Astrocyte of the cerebellum (primary cell): ENCODE measurements around the gene FADD.
A peak's percentile ranks its signal among the peaks of the same experiment; 100 is the strongest.

Experiments
- DNase-seq: peaks from one replicate; pipeline ENCODE4 v3.0.0-alpha.2; 2011; ENCODE audit warnings: low read depth
- H3K4me3 ChIP-seq: 2 replicates; pipeline ENCODE4 v1.5.1; 2011; ENCODE audit warnings: mild to moderate bottlenecking, low read depth, low read length, moderate library complexity
- CTCF ChIP-seq: IDR thresholded peaks from 2 replicates; pipeline ENCODE4 v1.5.1; 2012; ENCODE audit warnings: low read length, low read depth, moderate library complexity, mild to moderate bottlenecking; ENCODE audit errors: missing control alignments
- in situ Hi-C: cut with HindIII; loops from 2 replicates; pipeline ENCODE4 v1.10.0; 2017; ENCODE audit warnings: low sequenced_read_pairs

FADD gene

GRCh38 chr11:70159627-70160570, 43.2 kb upstream of the FADD start:
- peak; percentile 34 for DNase-seq
- in situ Hi-C loops = no loop called here

GRCh38 chr11:70161043-70161625, 42.0 kb upstream of the FADD start:
- H3K4me3 ChIP-seq = no peak overlapping the region
- no peak for TF ChIP-seq CTCF
- no peak for DNase-seq
- in situ Hi-C loops = no loop called here

More at GRCh38 chr11:70159627-70160570, 43.2 kb upstream of the FADD start:
- no peak for TF ChIP-seq CTCF
- no peak overlapping the region for H3K4me3 ChIP-seq

GRCh38 chr11:70164705-70165104, 38.4 kb upstream of the FADD start:
- TF ChIP-seq CTCF = no peak
- no peak overlapping the region for H3K4me3 ChIP-seq
- DNase-seq = no peak
- in situ Hi-C loops = no loop called here

GRCh38 chr11:70167120-70167519, 36.0 kb upstream of the FADD start:
- no peak overlapping the region for H3K4me3 ChIP-seq
- DNase-seq = no peak
- in situ Hi-C loops = no loop called here
- no peak for TF ChIP-seq CTCF

- in situ Hi-C loops = no loop called here
- DNase-seq = no peak
- TF ChIP-seq CTCF = no peak
- no peak overlapping the region for H3K4me3 ChIP-seq
These were observed 35.2 kb upstream of the FADD start for GRCh38 chr11:70167723-70168404.

GRCh38 chr11:70168405-70168754, 34.7 kb upstream of the FADD start:
- no peak for DNase-seq
- no peak overlapping the region for H3K4me3 ChIP-seq
- in situ Hi-C loops = no loop called here
- TF ChIP-seq CTCF = no peak
